Muscle layer of colon (tissue), 2 donors: ENCODE data around the gene ROGDI.

Experiments
- H3K27ac ChIP-seq: one replicate; pipeline ENCODE4 v1.7.0; 2013; ENCODE audit warnings: low read depth, mild to moderate bottlenecking, low read length, moderate library complexity
- H3K27me3 ChIP-seq, 2 donors: one replicate each; pipeline ENCODE4 v1.7.0; 2013; ENCODE audit warnings: low read length in 2 of 2, mild to moderate bottlenecking in 2 of 2; ENCODE audit not compliant: insufficient read depth in 2 of 2, control insufficient read depth in 1 of 2
- H3K36me3 ChIP-seq: one replicate; pipeline ENCODE4 v1.7.0; 2013; ENCODE audit warnings: mild to moderate bottlenecking, low read length; ENCODE audit not compliant: insufficient read depth
- H3K4me1 ChIP-seq: one replicate; pipeline ENCODE4 v1.7.0; 2013; ENCODE audit warnings: mild to moderate bottlenecking, low read length; ENCODE audit not compliant: insufficient read depth
- H3K4me3 ChIP-seq, 2 donors: one replicate each; pipeline ENCODE4 v1.7.0; 2013; ENCODE audit warnings: low read length in 2 of 2, low read depth in 1 of 2, mild to moderate bottlenecking in 1 of 2, moderate library complexity in 1 of 2
- H3K9ac ChIP-seq: one replicate; pipeline ENCODE4 v1.7.0; 2013; ENCODE audit warnings: low read length
- H3K9me3 ChIP-seq: one replicate; pipeline ENCODE4 v1.7.0; 2013; ENCODE audit warnings: mild to moderate bottlenecking, low read length
- donor health status: abdominal sarcoma.
- donor health status: Adenocarcinoma of cecum.

Gene ROGDI

GRCh38 chr16:4798456-4798855 lies 4.0 kb downstream of the ROGDI start:
- H3K9me3 ChIP-seq: no peaks in the 10 kb centered on the region
- no peak overlapping the region for H3K9ac ChIP-seq
- H3K4me1 ChIP-seq: peaks cover 21% of the 10 kb centered on the region
- H3K27ac ChIP-seq: no peak overlapping the region
- H3K27me3 ChIP-seq: no peaks in the 10 kb centered on the region
- H3K36me3 ChIP-seq: peaks cover 14% of the 10 kb centered on the region
- no peak overlapping the region for H3K4me3 ChIP-seq

DNA sequence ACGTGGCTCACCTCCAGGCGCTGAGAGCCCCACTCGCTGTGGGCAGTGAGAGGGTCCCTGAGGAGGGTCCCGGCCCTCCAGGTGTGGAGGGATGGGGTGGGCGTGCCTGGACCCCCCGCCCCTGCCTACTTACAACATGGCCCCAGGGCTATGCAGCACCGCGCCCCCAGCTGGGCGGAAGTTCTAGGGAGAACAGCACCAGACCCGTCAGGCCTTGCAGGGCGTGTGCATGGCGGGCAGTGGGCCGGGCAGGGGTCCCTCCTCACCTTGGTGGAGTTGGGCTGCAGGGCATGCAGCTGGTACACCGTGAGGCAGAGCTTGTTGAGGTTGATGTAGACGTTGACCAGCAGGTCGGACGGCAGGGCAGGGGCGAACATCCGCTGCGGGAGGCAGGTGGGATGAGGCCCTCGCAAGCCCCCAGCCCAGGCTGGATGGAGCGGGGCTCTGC lies 4.6 kb downstream of the ROGDI start:
- Histone ChIP-seq H3K9ac (no peak overlapping the region), H3K36me3 (peaks cover 14% of the 10 kb centered on the region), H3K4me3 (no peak overlapping the region), H3K27ac (no peak overlapping the region), H3K9me3 (no peaks in the 10 kb centered on the region), H3K4me1 (peaks cover 17% of the 10 kb centered on the region), H3K27me3 (no peaks in the 10 kb centered on the region)

DNA sequence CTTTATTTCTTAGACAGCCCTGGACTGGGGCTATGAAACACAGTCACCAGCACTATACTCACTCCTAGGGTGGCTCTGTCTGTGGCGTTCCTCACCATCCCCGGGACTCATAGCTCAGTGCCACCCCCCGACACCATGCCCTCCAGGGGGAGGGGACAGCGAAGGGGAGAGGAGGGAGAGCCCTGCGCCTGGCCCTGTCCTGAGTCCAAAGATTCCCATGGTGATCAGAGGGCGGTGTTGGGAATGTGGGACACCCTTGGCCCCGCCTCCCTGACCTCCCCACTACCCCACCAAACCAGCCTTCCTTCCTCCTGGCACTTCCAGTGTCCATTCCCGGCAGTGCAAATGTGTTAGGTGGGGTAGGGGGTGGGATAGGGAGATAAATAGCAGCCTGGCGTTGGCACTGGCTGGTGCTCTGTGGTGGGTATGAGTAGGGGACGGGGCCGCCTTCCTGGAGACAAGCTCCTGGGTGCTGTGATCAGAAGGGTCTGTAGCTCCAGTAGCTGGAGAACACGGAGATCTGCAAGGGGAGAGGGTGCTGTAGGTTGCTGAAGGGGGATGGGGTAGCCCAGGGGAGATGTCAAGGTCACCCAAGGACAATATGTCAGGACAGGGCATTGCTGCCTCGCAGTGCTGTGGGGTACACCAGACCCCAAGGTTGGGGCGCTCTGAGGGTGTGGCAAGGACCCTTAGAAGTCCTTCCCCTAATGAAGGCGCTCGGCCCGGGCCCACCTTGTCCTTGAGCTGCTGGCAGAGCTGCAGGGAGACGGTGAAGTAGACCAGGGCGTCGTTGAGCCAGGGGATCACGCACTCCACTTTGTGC lies 5.2 kb downstream of the ROGDI start:
- Histone ChIP-seq H3K9me3 (no peaks in the 10 kb centered on the region), H3K27me3 (no peaks in the 10 kb centered on the region), H3K4me1 (peaks cover 17% of the 10 kb centered on the region), H3K9ac (no peak overlapping the region), H3K36me3 (peaks cover 14% of the 10 kb centered on the region), H3K4me3 (no peak overlapping the region), H3K27ac (no peak overlapping the region)

DNA sequence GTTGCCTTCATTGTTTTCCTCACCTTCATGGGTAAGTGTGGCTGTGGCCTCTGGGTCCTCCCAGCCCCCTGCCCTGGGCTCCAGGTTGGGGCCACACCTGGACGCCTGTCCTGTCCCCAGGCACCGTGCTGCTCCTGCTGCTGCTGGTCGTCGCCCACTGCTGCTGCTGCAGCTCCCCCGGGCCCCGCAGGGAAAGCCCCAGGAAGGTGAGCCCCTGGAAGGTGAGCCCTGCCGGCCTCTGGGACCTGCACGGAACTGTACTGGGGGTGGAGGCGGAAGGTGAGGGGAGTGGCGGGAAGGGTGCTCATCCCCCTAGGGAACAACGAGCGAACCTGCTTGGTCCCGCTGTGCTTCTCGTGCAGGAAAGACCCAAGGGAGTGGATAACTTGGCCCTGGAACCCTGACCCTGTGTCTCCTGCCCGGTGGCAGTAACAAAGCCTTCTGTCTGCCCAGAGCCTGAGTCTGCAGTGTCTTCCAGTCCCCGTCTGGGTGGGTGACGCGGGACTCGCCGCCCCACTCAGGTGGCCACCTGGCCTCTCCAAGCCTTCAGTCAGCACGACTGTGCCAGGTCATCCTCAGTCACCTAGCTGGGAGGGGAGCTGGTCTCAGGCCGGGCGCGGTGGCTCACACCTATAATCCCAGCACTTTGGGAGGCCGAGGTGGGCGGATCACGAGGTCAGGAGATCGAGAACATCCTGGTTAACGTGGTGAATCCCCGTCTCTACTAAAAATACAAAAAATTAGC lies 6.4 kb downstream of the ROGDI start:
- Histone ChIP-seq H3K27me3 (no peaks in the 10 kb centered on the region), H3K36me3 (peaks cover 14% of the 10 kb centered on the region), H3K9ac (no peak overlapping the region), H3K4me3 (no peak overlapping the region), H3K9me3 (no peaks in the 10 kb centered on the region), H3K4me1 (peaks cover 9% of the 10 kb centered on the region), H3K27ac (no peak overlapping the region)

- Histone ChIP-seq H3K9me3 (no peaks in the 10 kb centered on the region), H3K27ac (no peak within 1 kb of the TSS), H3K4me1 (peaks cover 2% of the 10 kb centered on the region), H3K36me3 (peaks cover 14% of the 10 kb centered on the region), H3K4me3 (no peak within 1 kb of the TSS), H3K9ac (no peak within 1 kb of the TSS), H3K27me3 (no peaks in the 10 kb centered on the region)
Measured at GRCh38 chr16:4795181-4795827, 7.1 kb downstream of the ROGDI start, which contains the start of gene SMIM22. Gene SMIM22, plus strand, starts transcription at chr16:4795369. Its CDS starts 366 bp downstream, at chr16:4795735.

DNA sequence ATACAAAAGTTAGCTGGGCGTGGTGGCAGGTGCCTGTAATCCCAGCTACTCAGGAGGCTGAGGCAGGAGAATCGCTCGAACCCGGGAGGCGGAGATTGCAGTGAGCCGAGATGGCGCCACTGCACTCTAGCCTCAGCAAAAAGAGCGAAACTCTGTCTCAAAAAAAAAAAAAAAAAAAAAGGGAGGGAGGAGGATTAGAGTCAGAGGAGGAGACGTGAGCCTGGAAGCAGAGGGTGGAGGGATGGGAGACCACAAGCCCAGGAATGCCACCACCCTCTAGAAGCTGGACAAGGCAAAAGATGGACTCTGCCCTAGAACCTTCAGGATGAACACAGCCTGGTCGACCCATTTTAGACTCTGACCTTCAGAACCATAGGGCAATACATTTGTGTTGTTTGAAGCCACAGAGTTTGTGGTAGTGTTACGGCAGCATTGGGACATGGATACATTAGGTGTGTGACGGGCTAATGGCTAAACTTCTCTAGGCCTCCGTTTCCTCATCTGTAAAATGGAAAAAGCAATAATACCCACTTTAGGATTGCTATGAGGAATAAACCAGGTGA lies 9.4 kb downstream of the ROGDI start:
- no peaks in the 10 kb centered on the region for H3K4me1 ChIP-seq
- H3K36me3 ChIP-seq: no peaks in the 10 kb centered on the region
- no peak overlapping the region for H3K9ac ChIP-seq
- H3K9me3 ChIP-seq: no peaks in the 10 kb centered on the region
- no peaks in the 10 kb centered on the region for H3K27me3 ChIP-seq
- H3K27ac ChIP-seq: no peak overlapping the region
- H3K4me3 ChIP-seq: no peak overlapping the region

GRCh38 chr16:4790871-4791270 lies 11.6 kb downstream of the ROGDI start:
- Histone ChIP-seq H3K4me3 (no peak overlapping the region), H3K36me3 (no peaks in the 10 kb centered on the region), H3K27ac (no peak overlapping the region), H3K27me3 (no peaks in the 10 kb centered on the region), H3K9me3 (no peaks in the 10 kb centered on the region), H3K9ac (no peak overlapping the region), H3K4me1 (no peaks in the 10 kb centered on the region)

DNA sequence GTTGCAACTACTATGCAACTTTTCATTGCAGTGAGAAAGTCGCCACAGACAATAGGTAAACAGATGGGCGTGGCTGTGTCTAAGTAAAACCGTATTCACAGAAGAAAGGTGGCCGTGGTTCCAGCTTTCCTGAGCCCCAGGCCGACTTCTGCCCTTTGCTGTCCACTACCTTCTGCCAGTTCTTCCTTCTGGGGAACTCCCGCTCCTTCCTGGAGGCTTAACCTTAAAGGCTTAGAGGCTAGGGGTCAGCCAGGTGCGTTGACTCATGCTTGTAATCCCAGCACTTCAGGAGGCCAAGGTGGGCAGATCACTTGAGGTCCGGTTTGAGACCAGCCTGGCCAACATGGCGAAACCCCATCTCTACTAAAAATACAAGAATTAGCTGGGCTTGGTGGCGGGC lies 12.2 kb downstream of the ROGDI start:
- no peaks in the 10 kb centered on the region for H3K36me3 ChIP-seq
- no peak overlapping the region for H3K4me3 ChIP-seq
- H3K27ac ChIP-seq: no peak overlapping the region
- no peaks in the 10 kb centered on the region for H3K4me1 ChIP-seq
- no peaks in the 10 kb centered on the region for H3K9me3 ChIP-seq
- H3K27me3 ChIP-seq: no peaks in the 10 kb centered on the region
- no peak overlapping the region for H3K9ac ChIP-seq

- Histone ChIP-seq H3K27me3 (no peaks in the 10 kb centered on the region), H3K9me3 (no peaks in the 10 kb centered on the region), H3K4me1 (no peaks in the 10 kb centered on the region), H3K4me3 (no peak overlapping the region), H3K36me3 (no peaks in the 10 kb centered on the region), H3K9ac (no peak overlapping the region), H3K27ac (no peak overlapping the region)
Measured at GRCh38 chr16:4788910-4789309, 13.5 kb downstream of the ROGDI start.

- no peak overlapping the region for H3K27ac ChIP-seq
- no peak overlapping the region for H3K4me3 ChIP-seq
- H3K9me3 ChIP-seq: no peaks in the 10 kb centered on the region
- H3K27me3 ChIP-seq: no peaks in the 10 kb centered on the region
- H3K4me1 ChIP-seq: no peaks in the 10 kb centered on the region
- H3K9ac ChIP-seq: no peak overlapping the region
- no peaks in the 10 kb centered on the region for H3K36me3 ChIP-seq
Measured at GRCh38 chr16:4788489-4788889, 13.9 kb downstream of the ROGDI start.
